HepG2 (cell line): ENCODE results near the gene RNF4. TPM values are rescaled to one million over a fixed set of nuclear protein-coding genes. Genes with fewer than 3 reads are reported as not detected.

Experiments
- ISX ChIP-seq: sonication (generic); formaldehyde crosslinking; conservative IDR thresholded peaks from 2 replicates; pipeline ENCODE4 v1.5.0; 2020; ENCODE audit warnings: missing genetic modification reagents
- NKX3-1 ChIP-seq: sonication (generic); formaldehyde crosslinking; IDR thresholded peaks from 2 replicates; pipeline ENCODE4 v1.5.0; 2020; ENCODE audit warnings: missing genetic modification reagents
- RARG ChIP-seq: sonication (generic); formaldehyde crosslinking; IDR thresholded peaks from 2 replicates; pipeline ENCODE4 v1.4.0; 2020; ENCODE audit warnings: low read depth, mild to moderate bottlenecking, missing genetic modification reagents
- THAP11 ChIP-seq: IDR thresholded peaks from 2 replicates; pipeline ENCODE4 v1.6.1; 2016; ENCODE audit warnings: missing biosample characterization, missing genetic modification reagents
- polyA plus RNA-seq, 8 experiments: library from polyadenylated mRNA; depleted of rRNA in 3 of 8; stranded (reverse) in 7 of 8; unstranded in 1 of 8; fragments of >200 nt; fragmentation: Illumina TruSeq in 4 of 8; extraction: Trizol in 4 of 8; gene quantifications; 2 replicates each; pipeline versions ENCODE4 v1.2.1 to v1.2.3, GENCODE V29; 2011 to 2016; ENCODE audit warnings: low read depth in 4 of 8, missing spikeins in 1 of 8, mixed read lengths in 1 of 8; ENCODE audit not compliant: insufficient read depth in 1 of 8
- total RNA-seq, 5 experiments: library from RNA; depleted of rRNA; stranded (reverse); fragments of >200 nt; fragmentation: Illumina TruSeq; extraction: Trizol; gene quantifications; 2 replicates each; pipeline ENCODE4 v1.2.3, GENCODE V29; 2016; ENCODE audit warnings: low read depth in 1 of 5
- TF ChIP-seq, protein P1 (sequence below): sonication (generic); formaldehyde crosslinking; IDR thresholded peaks from 2 replicates; pipeline ENCODE4 v1.5.1; 2020; ENCODE audit warnings: missing genetic modification reagents, mild to moderate bottlenecking, borderline replicate concordance
- TF ChIP-seq, protein P2 (sequence below): sonication (generic); formaldehyde crosslinking; IDR thresholded peaks from 2 replicates; pipeline ENCODE4 v1.5.0; 2020; ENCODE audit warnings: missing genetic modification reagents
- TF ChIP-seq, protein P3 (sequence below): sonication (generic); formaldehyde crosslinking; conservative IDR thresholded peaks from 2 replicates; pipeline ENCODE4 v1.5.0; 2020; ENCODE audit warnings: missing genetic modification reagents
- TF ChIP-seq, protein P4 (sequence below): sonication (generic); formaldehyde crosslinking; IDR thresholded peaks from 2 replicates; pipeline ENCODE4 v1.4.0; 2020; ENCODE audit warnings: missing genetic modification reagents, borderline replicate concordance
- TF ChIP-seq, protein P5 (sequence below): sonication (generic); formaldehyde crosslinking; IDR thresholded peaks from 2 replicates; pipeline ENCODE4 v1.4.0; 2020; ENCODE audit warnings: missing genetic modification reagents, borderline replicate concordance
- TF ChIP-seq, protein P6 (sequence below): sonication (generic); formaldehyde crosslinking; IDR thresholded peaks from 2 replicates; pipeline ENCODE4 v1.5.0; 2020; ENCODE audit warnings: missing genetic modification reagents
- TF ChIP-seq, protein P7 (sequence below): sonication (generic); formaldehyde crosslinking; IDR thresholded peaks from 2 replicates; pipeline ENCODE4 v1.4.0; 2020; ENCODE audit warnings: missing genetic modification reagents

Gene RNF4
- total and polyA plus RNA-seq, 2 of the 13 experiments (the other 11 are each of a cell fraction or from before 2014, with no cell fraction given), result 38.1 to 45.1 TPM

DNA sequence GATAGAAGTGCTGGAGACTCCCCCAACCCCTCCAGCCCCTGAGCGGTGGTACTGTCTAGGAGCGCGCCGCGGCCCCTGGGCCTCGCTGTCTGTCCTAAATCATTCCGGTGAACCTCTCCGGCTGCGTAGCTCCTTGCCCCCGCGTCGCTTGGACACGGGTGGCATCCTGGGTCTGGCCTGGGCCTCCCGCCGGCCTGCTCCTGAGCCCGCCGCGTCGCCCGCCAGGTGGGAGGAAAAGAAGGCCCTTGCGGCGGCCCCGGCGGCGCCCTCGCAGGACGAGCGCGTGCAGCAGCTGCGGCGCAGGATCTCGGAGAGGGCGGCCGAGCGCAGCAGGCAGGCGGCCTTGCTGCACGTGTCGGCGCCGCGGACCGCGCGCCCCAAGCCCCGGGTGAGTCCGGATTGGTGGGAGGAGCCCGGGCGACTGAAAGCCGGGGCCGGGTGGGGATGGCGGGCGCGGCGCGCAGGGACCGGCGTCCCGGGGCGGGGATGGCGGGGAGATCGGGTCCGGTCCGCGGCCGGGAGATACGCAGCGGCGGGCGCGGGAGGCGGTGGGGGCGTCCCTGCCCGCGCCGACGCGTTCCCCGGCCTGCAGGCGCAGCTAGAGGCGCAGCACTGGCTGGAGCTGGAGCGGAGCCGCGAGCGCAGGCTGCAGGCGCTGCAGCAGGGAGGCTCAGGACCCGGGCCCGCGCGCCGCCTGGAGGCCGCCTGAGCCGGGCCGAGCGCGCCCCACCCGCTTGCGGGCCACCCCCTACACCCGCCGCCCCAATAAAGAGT is 6.5 kb upstream of the RNF4 start (continued):
- TF ChIP-seq, protein P1, sequence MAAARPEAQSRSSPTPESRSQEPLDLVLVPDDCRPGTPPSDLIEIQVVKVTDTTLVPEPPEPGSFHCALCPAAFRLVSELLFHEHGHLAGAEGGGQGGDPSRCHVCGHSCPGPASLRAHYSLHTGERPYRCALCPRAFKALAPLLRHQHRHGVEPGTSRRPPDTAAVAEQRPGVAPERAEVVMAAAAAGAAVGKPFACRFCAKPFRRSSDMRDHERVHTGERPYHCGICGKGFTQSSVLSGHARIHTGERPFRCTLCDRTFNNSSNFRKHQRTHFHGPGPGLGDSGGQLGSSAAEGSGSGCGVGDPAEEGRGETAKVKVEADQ (CRISPR knock-in tag), result peak; percentile 74; the same call in 1 of the 2 replicates
- TF ChIP-seq, protein P2, sequence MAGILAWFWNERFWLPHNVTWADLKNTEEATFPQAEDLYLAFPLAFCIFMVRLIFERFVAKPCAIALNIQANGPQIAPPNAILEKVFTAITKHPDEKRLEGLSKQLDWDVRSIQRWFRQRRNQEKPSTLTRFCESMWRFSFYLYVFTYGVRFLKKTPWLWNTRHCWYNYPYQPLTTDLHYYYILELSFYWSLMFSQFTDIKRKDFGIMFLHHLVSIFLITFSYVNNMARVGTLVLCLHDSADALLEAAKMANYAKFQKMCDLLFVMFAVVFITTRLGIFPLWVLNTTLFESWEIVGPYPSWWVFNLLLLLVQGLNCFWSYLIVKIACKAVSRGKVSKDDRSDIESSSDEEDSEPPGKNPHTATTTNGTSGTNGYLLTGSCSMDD, result peak; percentile 79; the same call in 1 of the 2 replicates
- TF ChIP-seq ISX (CRISPR knock-in tag) (peak; percentile 63; the same call in 1 of the 2 replicates), RARG (CRISPR knock-in tag) (no peak), THAP11 (CRISPR knock-in tag) (peak; percentile 50; the same call in 1 of the 2 replicates), NKX3-1 (CRISPR knock-in tag) (peak; percentile 79)
- TF ChIP-seq, protein P3, sequence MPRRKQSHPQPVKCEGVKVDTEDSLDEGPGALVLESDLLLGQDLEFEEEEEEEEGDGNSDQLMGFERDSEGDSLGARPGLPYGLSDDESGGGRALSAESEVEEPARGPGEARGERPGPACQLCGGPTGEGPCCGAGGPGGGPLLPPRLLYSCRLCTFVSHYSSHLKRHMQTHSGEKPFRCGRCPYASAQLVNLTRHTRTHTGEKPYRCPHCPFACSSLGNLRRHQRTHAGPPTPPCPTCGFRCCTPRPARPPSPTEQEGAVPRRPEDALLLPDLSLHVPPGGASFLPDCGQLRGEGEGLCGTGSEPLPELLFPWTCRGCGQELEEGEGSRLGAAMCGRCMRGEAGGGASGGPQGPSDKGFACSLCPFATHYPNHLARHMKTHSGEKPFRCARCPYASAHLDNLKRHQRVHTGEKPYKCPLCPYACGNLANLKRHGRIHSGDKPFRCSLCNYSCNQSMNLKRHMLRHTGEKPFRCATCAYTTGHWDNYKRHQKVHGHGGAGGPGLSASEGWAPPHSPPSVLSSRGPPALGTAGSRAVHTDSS (CRISPR knock-in tag), result no peak
- TF ChIP-seq, protein P4, sequence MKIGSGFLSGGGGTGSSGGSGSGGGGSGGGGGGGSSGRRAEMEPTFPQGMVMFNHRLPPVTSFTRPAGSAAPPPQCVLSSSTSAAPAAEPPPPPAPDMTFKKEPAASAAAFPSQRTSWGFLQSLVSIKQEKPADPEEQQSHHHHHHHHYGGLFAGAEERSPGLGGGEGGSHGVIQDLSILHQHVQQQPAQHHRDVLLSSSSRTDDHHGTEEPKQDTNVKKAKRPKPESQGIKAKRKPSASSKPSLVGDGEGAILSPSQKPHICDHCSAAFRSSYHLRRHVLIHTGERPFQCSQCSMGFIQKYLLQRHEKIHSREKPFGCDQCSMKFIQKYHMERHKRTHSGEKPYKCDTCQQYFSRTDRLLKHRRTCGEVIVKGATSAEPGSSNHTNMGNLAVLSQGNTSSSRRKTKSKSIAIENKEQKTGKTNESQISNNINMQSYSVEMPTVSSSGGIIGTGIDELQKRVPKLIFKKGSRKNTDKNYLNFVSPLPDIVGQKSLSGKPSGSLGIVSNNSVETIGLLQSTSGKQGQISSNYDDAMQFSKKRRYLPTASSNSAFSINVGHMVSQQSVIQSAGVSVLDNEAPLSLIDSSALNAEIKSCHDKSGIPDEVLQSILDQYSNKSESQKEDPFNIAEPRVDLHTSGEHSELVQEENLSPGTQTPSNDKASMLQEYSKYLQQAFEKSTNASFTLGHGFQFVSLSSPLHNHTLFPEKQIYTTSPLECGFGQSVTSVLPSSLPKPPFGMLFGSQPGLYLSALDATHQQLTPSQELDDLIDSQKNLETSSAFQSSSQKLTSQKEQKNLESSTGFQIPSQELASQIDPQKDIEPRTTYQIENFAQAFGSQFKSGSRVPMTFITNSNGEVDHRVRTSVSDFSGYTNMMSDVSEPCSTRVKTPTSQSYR (CRISPR knock-in tag), result 0 out of 2 replicates have a peak, but pooled peaks have one; percentile 31
- TF ChIP-seq, protein P5, sequence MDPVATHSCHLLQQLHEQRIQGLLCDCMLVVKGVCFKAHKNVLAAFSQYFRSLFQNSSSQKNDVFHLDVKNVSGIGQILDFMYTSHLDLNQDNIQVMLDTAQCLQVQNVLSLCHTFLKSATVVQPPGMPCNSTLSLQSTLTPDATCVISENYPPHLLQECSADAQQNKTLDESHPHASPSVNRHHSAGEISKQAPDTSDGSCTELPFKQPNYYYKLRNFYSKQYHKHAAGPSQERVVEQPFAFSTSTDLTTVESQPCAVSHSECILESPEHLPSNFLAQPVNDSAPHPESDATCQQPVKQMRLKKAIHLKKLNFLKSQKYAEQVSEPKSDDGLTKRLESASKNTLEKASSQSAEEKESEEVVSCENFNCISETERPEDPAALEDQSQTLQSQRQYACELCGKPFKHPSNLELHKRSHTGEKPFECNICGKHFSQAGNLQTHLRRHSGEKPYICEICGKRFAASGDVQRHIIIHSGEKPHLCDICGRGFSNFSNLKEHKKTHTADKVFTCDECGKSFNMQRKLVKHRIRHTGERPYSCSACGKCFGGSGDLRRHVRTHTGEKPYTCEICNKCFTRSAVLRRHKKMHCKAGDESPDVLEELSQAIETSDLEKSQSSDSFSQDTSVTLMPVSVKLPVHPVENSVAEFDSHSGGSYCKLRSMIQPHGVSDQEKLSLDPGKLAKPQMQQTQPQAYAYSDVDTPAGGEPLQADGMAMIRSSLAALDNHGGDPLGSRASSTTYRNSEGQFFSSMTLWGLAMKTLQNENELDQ (CRISPR knock-in tag), result no peak
- TF ChIP-seq, protein P6, sequence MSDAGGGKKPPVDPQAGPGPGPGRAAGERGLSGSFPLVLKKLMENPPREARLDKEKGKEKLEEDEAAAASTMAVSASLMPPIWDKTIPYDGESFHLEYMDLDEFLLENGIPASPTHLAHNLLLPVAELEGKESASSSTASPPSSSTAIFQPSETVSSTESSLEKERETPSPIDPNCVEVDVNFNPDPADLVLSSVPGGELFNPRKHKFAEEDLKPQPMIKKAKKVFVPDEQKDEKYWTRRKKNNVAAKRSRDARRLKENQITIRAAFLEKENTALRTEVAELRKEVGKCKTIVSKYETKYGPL (CRISPR knock-in tag), result peak; percentile 60; the same call in 1 of the 2 replicates
- TF ChIP-seq, protein P7, sequence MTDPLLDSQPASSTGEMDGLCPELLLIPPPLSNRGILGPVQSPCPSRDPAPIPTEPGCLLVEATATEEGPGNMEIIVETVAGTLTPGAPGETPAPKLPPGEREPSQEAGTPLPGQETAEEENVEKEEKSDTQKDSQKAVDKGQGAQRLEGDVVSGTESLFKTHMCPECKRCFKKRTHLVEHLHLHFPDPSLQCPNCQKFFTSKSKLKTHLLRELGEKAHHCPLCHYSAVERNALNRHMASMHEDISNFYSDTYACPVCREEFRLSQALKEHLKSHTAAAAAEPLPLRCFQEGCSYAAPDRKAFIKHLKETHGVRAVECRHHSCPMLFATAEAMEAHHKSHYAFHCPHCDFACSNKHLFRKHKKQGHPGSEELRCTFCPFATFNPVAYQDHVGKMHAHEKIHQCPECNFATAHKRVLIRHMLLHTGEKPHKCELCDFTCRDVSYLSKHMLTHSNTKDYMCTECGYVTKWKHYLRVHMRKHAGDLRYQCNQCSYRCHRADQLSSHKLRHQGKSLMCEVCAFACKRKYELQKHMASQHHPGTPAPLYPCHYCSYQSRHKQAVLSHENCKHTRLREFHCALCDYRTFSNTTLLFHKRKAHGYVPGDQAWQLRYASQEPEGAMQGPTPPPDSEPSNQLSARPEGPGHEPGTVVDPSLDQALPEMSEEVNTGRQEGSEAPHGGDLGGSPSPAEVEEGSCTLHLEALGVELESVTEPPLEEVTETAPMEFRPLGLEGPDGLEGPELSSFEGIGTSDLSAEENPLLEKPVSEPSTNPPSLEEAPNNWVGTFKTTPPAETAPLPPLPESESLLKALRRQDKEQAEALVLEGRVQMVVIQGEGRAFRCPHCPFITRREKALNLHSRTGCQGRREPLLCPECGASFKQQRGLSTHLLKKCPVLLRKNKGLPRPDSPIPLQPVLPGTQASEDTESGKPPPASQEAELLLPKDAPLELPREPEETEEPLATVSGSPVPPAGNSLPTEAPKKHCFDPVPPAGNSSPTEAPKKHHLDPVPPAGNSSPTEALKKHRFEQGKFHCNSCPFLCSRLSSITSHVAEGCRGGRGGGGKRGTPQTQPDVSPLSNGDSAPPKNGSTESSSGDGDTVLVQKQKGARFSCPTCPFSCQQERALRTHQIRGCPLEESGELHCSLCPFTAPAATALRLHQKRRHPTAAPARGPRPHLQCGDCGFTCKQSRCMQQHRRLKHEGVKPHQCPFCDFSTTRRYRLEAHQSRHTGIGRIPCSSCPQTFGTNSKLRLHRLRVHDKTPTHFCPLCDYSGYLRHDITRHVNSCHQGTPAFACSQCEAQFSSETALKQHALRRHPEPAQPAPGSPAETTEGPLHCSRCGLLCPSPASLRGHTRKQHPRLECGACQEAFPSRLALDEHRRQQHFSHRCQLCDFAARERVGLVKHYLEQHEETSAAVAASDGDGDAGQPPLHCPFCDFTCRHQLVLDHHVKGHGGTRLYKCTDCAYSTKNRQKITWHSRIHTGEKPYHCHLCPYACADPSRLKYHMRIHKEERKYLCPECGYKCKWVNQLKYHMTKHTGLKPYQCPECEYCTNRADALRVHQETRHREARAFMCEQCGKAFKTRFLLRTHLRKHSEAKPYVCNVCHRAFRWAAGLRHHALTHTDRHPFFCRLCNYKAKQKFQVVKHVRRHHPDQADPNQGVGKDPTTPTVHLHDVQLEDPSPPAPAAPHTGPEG (CRISPR knock-in tag), result peak; percentile 93
